HG02970 (cell line): ENCODE results near the gene CD47.

Source experiments
- ATAC-seq: cut with Tn5 transposase; IDR thresholded peaks from one replicate; pipeline ENCODE4 v1.9.1; 2021; ENCODE audit warnings: mild to moderate bottlenecking, moderate library complexity, moderate number of reproducible peaks; ENCODE audit not compliant: unreplicated experiment, low FRiP score

Gene CD47

GRCh38 chr3:108090701-108091497 is at the start of gene CD47:
Gene CD47 (minus strand): TSS chr3:108091031. CDS start chr3:108090908, 123 bp downstream.
- ATAC-seq = peak; percentile 81

DNA sequence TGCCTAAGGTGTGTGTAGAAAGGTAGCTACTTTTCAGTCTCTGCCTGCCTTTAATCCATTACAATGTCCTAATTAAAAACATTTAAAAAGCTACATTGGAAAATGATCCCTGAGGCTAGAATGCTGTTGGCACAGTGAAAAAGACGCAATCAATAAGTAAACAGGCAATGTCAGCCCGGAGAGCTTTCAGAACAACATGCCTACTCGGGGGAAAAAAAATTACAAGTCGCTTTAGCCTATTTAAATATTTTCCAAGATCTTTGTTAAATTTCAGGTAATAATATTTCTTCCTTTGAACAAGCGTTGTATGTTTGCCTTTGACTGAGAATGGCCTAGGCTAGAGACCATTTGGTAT is 46.6 kb upstream of the CD47 start:
- no peak for ATAC-seq

- ATAC-seq = no peak
Measured at GRCh38 chr3:108136561-108137459, 46.0 kb upstream of the CD47 start.

DNA sequence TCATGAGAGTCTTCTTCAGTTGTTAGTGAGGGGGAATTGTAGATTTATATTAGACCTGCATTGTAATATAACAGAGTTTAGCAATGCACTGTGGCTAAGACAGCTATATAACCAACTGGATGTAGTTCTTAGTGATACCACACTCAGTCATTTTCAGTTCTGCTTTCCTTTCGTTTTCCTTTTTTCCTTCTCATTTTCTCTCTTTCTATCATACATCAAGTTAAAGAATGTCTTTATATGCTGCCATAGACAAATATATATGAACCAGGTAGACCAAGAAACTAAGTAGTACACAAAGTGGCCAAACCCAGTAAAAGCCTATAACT is 43.7 kb upstream of the CD47 start:
- no peak for ATAC-seq

DNA sequence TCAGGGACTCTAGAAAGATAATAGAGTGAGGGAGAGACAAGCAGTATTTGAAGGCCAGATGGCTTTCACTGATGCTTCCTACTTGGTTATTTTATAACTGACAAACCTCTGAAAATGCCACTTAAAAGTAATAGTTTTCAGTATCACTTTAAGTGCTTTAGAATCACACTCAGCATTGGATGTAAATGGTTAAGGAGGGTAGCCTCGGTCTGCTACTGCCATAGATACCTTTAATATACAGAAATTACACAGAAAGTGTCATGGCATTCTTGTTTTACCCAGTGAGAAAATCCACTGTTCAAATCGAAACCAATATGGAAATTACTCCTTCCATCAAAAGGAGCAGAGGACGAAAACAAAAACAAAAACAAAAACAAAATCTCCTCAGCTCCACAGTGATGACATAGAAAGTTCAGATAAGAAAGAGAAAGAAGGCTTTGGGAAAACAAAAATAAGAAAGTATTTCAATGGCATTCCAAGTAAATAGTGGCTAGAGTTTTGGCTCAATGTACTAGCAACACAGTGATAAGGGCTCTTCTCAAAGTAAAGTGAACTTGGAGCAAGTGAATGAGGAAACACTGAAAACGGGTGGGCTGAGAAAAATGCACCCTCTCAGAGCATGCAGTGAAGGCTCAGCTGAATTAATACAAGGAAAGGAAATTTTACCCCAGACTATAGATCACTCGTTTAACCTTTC is 43.2 kb upstream of the CD47 start:
- ATAC-seq = no peak

GRCh38 chr3:108133048-108133369 is 42.2 kb upstream of the CD47 start:
- no peak for ATAC-seq

DNA sequence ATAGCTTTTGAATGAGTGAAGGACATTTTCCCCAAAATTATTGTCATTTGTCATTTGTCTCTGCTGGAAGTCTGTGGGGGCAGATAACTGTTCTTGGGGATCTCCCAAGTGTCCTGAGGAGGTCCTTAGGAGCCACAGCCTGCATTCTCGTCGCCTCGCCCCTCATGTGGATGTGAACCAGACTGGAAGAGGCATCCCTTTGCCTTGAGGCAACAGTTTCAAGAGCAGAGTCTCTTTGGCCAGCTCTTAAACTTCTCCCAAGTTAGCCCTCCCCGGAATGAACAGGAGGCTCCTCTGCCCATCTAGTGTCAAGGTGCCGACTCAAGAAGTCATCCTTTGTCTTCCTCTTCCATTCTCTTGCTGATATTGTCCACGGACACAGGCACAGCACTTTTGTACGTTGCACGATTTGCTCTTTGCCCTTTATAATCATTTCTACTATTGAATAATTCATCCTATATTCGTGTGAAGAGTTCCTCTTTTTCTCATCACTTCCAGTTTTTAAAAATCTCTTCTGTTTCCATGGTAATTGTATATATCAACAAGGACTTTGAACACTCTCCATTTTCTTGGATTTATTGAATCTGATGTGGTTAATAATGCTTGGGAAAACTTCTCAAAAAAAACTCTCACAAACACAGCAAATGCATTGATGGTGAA is 40.8 kb upstream of the CD47 start:
- no peak for ATAC-seq

GRCh38 chr3:108130701-108131474 is 40.1 kb upstream of the CD47 start:
- no peak for ATAC-seq

GRCh38 chr3:108130236-108130635 is 39.4 kb upstream of the CD47 start:
- no peak for ATAC-seq

DNA sequence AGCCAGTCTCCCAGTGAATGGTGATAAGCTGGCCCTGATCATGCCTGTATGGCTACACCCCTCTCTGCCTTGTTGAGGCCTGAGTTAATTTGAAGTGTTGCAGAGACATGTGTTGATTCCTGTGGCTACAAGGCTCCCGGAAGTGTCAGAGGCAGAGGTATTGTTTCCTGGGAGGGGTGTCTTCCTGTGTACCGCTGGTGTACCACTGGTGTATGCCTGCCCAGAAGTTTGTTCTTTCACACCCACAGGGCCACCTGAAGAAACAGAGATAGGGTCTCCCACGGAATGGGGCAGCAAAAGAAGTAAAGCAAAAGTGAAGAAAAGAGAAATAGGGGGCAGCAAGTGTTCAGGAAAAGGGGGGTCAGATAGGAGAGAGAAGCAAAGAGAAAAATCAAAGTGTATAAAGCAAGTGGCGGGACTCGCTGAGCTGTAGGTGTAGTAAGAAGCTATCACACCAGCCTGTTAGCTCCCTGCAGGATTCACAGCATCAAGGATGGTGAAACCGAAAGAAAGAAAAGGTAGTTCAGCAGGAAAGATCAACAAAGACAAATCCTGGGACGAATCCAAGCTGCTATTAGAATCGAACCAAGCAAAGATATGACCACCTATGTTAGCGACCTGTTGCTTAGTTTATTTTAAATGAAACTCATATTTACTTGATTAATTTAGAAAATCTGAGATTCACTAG is 36.6 kb upstream of the CD47 start:
- no peak for ATAC-seq

DNA sequence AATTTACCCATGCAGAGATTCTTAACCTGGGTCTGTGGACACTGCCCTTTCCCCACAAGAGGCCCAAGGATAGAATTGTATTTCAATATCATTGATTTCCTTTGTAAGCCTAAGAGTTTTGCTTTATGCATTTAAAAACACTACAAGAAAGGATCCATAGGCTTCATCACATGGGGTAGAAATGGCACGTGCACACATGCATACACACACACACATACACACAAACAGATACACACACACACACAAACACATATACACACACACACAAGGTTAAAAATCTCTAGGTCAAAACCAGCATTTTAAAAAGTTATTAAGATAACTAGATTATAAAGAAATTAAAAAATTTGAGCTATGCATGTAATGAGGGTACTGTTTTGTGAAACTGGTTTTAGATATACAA is 35.5 kb upstream of the CD47 start:
- ATAC-seq = no peak

- ATAC-seq = peak; percentile 49
Measured at GRCh38 chr3:108125550-108126071, 34.8 kb upstream of the CD47 start.

GRCh38 chr3:108125153-108125543 is 34.3 kb upstream of the CD47 start:
- ATAC-seq = no peak

- ATAC-seq = peak; percentile 80
Measured at GRCh38 chr3:108124337-108125152, 33.7 kb upstream of the CD47 start.

DNA sequence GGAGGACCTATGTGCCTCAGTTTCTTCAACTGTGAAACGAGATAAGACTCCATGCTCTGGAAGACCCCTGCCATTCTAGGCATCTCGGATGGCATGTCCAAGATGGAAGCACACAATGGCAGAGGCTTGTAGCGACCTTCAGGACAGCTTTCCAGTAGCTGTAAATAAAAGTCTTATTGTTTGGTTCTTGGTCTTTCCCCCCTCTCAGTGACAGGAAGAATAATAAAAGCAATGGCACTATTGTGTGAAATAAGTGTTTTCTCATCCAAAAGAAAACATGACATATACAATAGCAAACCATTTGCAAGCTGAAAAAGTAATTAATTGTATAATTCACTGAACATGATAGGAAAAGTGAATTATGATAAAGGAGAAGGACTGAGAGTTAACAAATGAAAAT is 32.5 kb upstream of the CD47 start:
- ATAC-seq = no peak

- no peak for ATAC-seq
Measured at GRCh38 chr3:108122276-108122675, 31.4 kb upstream of the CD47 start.

- ATAC-seq = no peak
Measured at GRCh38 chr3:108119398-108120104, 28.7 kb upstream of the CD47 start.
